ENCODE data around the gene IER3IP1. TPM values are rescaled to one million over a fixed set of nuclear protein-coding genes. Genes with fewer than 3 reads are reported as not detected.

IER3IP1 gene
- total and polyA plus RNA-seq, 2 donors (not counting 1 experiment from before 2014, with no cell fraction given), result 2.4 to 8.7 TPM

DNA sequence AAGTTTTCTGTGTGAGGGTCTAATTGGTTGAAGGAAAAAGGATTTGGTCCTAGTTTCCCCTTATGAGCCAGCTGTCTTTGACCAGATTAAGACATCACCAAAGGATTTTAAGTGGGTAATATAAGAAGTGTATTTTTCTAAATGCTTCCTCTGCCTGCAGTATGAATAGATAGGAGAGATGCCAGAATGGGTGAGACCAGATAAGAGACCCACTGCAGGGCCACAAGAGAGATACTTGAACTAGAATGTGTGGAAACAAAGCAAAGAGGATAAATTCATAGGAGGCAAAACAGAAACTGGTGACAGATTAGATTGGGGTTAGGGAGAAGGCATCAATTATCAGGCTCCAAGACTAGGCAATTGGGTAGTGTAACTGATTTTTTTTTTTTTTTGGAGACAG, 24.7 kb downstream of the IER3IP1 start:
- peak overlapping the region in 1 of 5 experiments; percentile 97 for H3K4me3 ChIP-seq (ENCODE audit: control extremely low read depth in 1 of 5, extremely low read depth in 1 of 5, insufficient read depth in 1 of 5, low read depth in 2 of 5, low read length in 4 of 5)
- H3K9me3 ChIP-seq (ENCODE audit: control extremely low read depth in 1 of 3, control insufficient read depth in 2 of 3, insufficient read depth in 1 of 3, low read length in 2 of 3), result peaks cover 0 to 4% (median 0%) of the 10 kb centered on the region in 3 donors
- no peak for ATAC-seq (ENCODE audit: low read depth)
- peak overlapping the region; percentile 85 for H3K9ac ChIP-seq (ENCODE audit: low read length)
- H3K4me1 ChIP-seq (ENCODE audit: control insufficient read depth in 2 of 2, insufficient read depth in 2 of 2, low read length in 2 of 2), result peaks cover 14 to 15% of the 10 kb centered on the region in 2 donors
- TF ChIP-seq EZH2 (IDR thresholded peaks at IDR 0.05; ENCODE audit: borderline replicate concordance, insufficient read depth, low read depth, low read length, poor library complexity, severe bottlenecking), result no peak
- POLR2A ChIA-PET, result no interaction called here
- H3K27ac ChIP-seq (ENCODE audit: low read length in 2 of 2), result peak overlapping the region in 1 of 2 donors; percentile 89
- H2AFZ ChIP-seq (ENCODE audit: insufficient read depth, low read depth, low read length, poor library complexity, severe bottlenecking), result peak overlapping the region; percentile 98
- H3K27me3 Mint-ChIP-seq, result no peaks in the 10 kb centered on the region
- no peaks in the 10 kb centered on the region for H3K9me3 Mint-ChIP-seq (ENCODE audit: insufficient read depth)
- CTCF ChIA-PET, result no interaction called here
- peaks cover 2 to 7% of the 10 kb centered on the region in 2 experiments for H3K36me3 ChIP-seq (replicated peaks in 1 of 2; ENCODE audit: control extremely low read depth in 1 of 2, control insufficient read depth in 1 of 2, extremely low read depth in 1 of 2, insufficient read depth in 2 of 2, low read length in 1 of 2)
- intact Hi-C loops (cut with micrococcal nuclease), result loop anchor here (10.0 kb wide), 2 partner anchors 783 to 1047 kb away; partner anchors contain the start of genes HAUS1 and SMAD2
- H3K4me3 Mint-ChIP-seq, result peak overlapping the region; percentile 95
- DNase-seq, result no peak
- no peaks in the 10 kb centered on the region for H3K27me3 ChIP-seq (replicated peaks in 1 of 4; ENCODE audit: control extremely low read depth in 1 of 4, control insufficient read depth in 3 of 4, insufficient read depth in 4 of 4, low read length in 3 of 4)
- H4K20me1 ChIP-seq (ENCODE audit: control insufficient read depth, insufficient read depth, low read length, poor library complexity, severe bottlenecking), result peaks cover 5% of the 10 kb centered on the region
- H3K4me1 Mint-ChIP-seq, result peaks cover 32% of the 10 kb centered on the region
- peak overlapping the region; percentile 92 for H3K27ac Mint-ChIP-seq
- peaks cover 31% of the 10 kb centered on the region for H3K79me2 ChIP-seq (ENCODE audit: control insufficient read depth, insufficient read depth, low read length)
- peak overlapping the region; percentile 83 for H3K4me2 ChIP-seq (replicated peaks; ENCODE audit: low read depth, low read length, poor library complexity, severe bottlenecking)

DNA sequence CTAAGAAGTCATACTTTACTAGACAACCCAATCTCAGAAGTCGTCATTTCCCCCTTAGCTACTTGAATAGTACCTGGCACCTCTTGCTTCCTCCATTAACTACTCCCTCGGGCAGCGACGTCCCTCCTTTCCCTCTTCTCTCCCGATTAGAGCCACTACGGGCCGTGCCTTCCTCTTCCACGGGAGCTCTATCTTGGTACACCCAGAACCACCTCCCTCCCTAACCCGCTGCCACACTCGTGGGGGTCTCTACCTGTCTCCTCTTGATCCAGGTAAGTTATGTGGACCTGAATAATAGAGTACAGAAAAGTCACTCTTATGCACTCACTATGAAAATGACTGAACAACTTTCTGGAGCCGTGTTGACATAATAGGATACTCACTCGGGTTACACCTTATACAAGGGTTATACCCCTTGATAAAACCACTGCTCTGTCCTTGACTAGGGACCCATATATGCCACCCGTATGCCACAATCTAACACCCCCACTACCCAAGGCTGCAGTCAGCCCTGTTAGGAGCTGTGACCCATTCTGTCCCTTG, 25.3 kb downstream of the IER3IP1 start:
- peak overlapping the region; percentile 95 for H3K4me3 Mint-ChIP-seq
- WGBS (ENCODE audit: insufficient coverage), result 16% methylated on average over 10 of the region's 13 CpGs
- TF ChIP-seq, protein P1, sequence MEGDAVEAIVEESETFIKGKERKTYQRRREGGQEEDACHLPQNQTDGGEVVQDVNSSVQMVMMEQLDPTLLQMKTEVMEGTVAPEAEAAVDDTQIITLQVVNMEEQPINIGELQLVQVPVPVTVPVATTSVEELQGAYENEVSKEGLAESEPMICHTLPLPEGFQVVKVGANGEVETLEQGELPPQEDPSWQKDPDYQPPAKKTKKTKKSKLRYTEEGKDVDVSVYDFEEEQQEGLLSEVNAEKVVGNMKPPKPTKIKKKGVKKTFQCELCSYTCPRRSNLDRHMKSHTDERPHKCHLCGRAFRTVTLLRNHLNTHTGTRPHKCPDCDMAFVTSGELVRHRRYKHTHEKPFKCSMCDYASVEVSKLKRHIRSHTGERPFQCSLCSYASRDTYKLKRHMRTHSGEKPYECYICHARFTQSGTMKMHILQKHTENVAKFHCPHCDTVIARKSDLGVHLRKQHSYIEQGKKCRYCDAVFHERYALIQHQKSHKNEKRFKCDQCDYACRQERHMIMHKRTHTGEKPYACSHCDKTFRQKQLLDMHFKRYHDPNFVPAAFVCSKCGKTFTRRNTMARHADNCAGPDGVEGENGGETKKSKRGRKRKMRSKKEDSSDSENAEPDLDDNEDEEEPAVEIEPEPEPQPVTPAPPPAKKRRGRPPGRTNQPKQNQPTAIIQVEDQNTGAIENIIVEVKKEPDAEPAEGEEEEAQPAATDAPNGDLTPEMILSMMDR (IDR thresholded peaks at IDR 0.05), result no peak
- no peak for TF ChIP-seq EZH2 (IDR thresholded peaks at IDR 0.05; ENCODE audit: borderline replicate concordance, insufficient read depth, low read depth, low read length, poor library complexity, severe bottlenecking)
- no peaks in the 10 kb centered on the region for H3K27me3 ChIP-seq (replicated peaks in 1 of 4; ENCODE audit: control extremely low read depth in 1 of 4, control insufficient read depth in 3 of 4, insufficient read depth in 4 of 4, low read length in 3 of 4)
- peaks cover 36% of the 10 kb centered on the region for H3K79me2 ChIP-seq (ENCODE audit: control insufficient read depth, insufficient read depth, low read length)
- peak; percentile 37 for ATAC-seq (ENCODE audit: low read depth)
- H3K4me1 ChIP-seq (ENCODE audit: control insufficient read depth in 2 of 2, insufficient read depth in 2 of 2, low read length in 2 of 2), result peaks cover 14 to 15% of the 10 kb centered on the region in 2 donors
- peaks cover 0 to 4% (median 0%) of the 10 kb centered on the region in 3 donors for H3K9me3 ChIP-seq (ENCODE audit: control extremely low read depth in 1 of 3, control insufficient read depth in 2 of 3, insufficient read depth in 1 of 3, low read length in 2 of 3)
- H4K20me1 ChIP-seq (ENCODE audit: control insufficient read depth, insufficient read depth, low read length, poor library complexity, severe bottlenecking), result peaks cover 5% of the 10 kb centered on the region
- H3K4me1 Mint-ChIP-seq, result peaks cover 34% of the 10 kb centered on the region
- H3K27ac ChIP-seq (ENCODE audit: low read length in 2 of 2), result peak overlapping the region; percentile 48 to 89
- H3K4me3 ChIP-seq (ENCODE audit: control extremely low read depth in 1 of 5, extremely low read depth in 1 of 5, insufficient read depth in 1 of 5, low read depth in 2 of 5, low read length in 4 of 5), result peak overlapping the region; percentile 73 to 97 (median 87)
- H3K27me3 Mint-ChIP-seq, result no peaks in the 10 kb centered on the region
- no peaks in the 10 kb centered on the region for H3K9me3 Mint-ChIP-seq (ENCODE audit: insufficient read depth)
- intact Hi-C loops (cut with micrococcal nuclease), result loop anchor here (1.0 to 10.0 kb wide), 4 partner anchors 25 to 1046 kb away; partner anchors contain the start of genes HAUS1, IER3IP1, KATNAL2 and PIAS2
- peak overlapping the region; percentile 98 for H2AFZ ChIP-seq (ENCODE audit: insufficient read depth, low read depth, low read length, poor library complexity, severe bottlenecking)
- peak overlapping the region; percentile 92 for H3K27ac Mint-ChIP-seq
- CTCF ChIA-PET, result interaction anchor here (0.6 kb wide), 2 partner anchors 13 to 598 kb away, joined by 3 to 4 read pairs; no protein-coding TSS in a partner anchor
- H3K9ac ChIP-seq (ENCODE audit: low read length), result peak overlapping the region; percentile 85
- H3K4me2 ChIP-seq (replicated peaks; ENCODE audit: low read depth, low read length, poor library complexity, severe bottlenecking), result peak overlapping the region; percentile 83
- DNase-seq, result no peak
- H3K36me3 ChIP-seq (replicated peaks in 1 of 2; ENCODE audit: control extremely low read depth in 1 of 2, control insufficient read depth in 1 of 2, extremely low read depth in 1 of 2, insufficient read depth in 2 of 2, low read length in 1 of 2), result peaks cover 0 to 7% of the 10 kb centered on the region in 2 experiments
- POLR2A ChIA-PET, result interaction anchor here (1.2 kb wide), 1 partner anchor 26 kb away, joined by 5 read pairs; the partner anchor contains the start of gene IER3IP1
